HG03354 (cell line): Measurements from ENCODE around the gene C1RL.
"Not testable (repeated sequence)": the region's sequence is repeated elsewhere in the genome, so short reads cannot be mapped to it uniquely, and the experiment has no call there.

Experiments used
- ATAC-seq: cut with Tn5 transposase; IDR thresholded peaks from one replicate; pipeline ENCODE4 v1.9.1; 2021; ENCODE audit warnings: mild to moderate bottlenecking; ENCODE audit not compliant: unreplicated experiment, poor library complexity, severe bottlenecking

Gene C1RL

GRCh38 chr12:7072554-7072953 is 36.5 kb downstream of the C1RL start:
- no peak for ATAC-seq

- ATAC-seq, result no peak
Observed at GRCh38 chr12:7072035-7072434, 37.0 kb downstream of the C1RL start.

GRCh38 chr12:7069386-7069785 is 39.6 kb downstream of the C1RL start:
- ATAC-seq, result no peak

GRCh38 chr12:7068994-7069346 is 40.0 kb downstream of the C1RL start:
- ATAC-seq, result no peak

- no peak for ATAC-seq
Observed at GRCh38 chr12:7068240-7068993, 40.6 kb downstream of the C1RL start.

- ATAC-seq, result no peak
Observed at GRCh38 chr12:7067096-7067495, 41.9 kb downstream of the C1RL start.

GRCh38 chr12:7066596-7066995 is 42.4 kb downstream of the C1RL start:
- ATAC-seq, result no peak

GRCh38 chr12:7065073-7065623 is 43.9 kb downstream of the C1RL start:
- no peak for ATAC-seq

- no peak for ATAC-seq
Observed at GRCh38 chr12:7064516-7064915, 44.5 kb downstream of the C1RL start.

GRCh38 chr12:7061596-7061995 is 47.4 kb downstream of the C1RL start:
- ATAC-seq, result no peak

- no peak for ATAC-seq
Observed at GRCh38 chr12:7061138-7061537, 47.9 kb downstream of the C1RL start.

GRCh38 chr12:7060353-7060954 is 48.6 kb downstream of the C1RL start, which contains the start of gene C1S:
C1S (plus strand) TSS chr12:7060718; CDS start chr12:7061913, 1,195 bp downstream.
- no peak for ATAC-seq

- no peak for ATAC-seq
Observed at GRCh38 chr12:7059780-7060179, 49.2 kb downstream of the C1RL start.

GRCh38 chr12:7058850-7059395 is 50.1 kb downstream of the C1RL start:
- no peak for ATAC-seq

GRCh38 chr12:7058163-7058845 is 50.7 kb downstream of the C1RL start:
- ATAC-seq, result no peak

GRCh38 chr12:7055736-7056135 is 53.3 kb downstream of the C1RL start:
- ATAC-seq, result not testable (repeated sequence)

GRCh38 chr12:7054925-7055324 is 54.1 kb downstream of the C1RL start:
- ATAC-seq, result no peak

- ATAC-seq, result not testable (repeated sequence)
Observed at GRCh38 chr12:7049973-7050372, 59.0 kb downstream of the C1RL start.

GRCh38 chr12:7049445-7049951 is 59.5 kb downstream of the C1RL start:
- not testable (repeated sequence) for ATAC-seq

- no peak for ATAC-seq
Observed at GRCh38 chr12:7047306-7047705, 61.7 kb downstream of the C1RL start.
